ENCODE measurements around the gene PTPRA. TPM values are rescaled to one million over a fixed set of nuclear protein-coding genes. Genes with fewer than 3 reads are reported as not detected.
"Not testable (repeated sequence)": the region's sequence is repeated elsewhere in the genome, so short reads cannot be mapped to it uniquely, and the experiment has no call there.

Gene PTPRA
- total RNA-seq, 2 donors from 2014 or later: 72.1 to 76.5 TPM

DNA sequence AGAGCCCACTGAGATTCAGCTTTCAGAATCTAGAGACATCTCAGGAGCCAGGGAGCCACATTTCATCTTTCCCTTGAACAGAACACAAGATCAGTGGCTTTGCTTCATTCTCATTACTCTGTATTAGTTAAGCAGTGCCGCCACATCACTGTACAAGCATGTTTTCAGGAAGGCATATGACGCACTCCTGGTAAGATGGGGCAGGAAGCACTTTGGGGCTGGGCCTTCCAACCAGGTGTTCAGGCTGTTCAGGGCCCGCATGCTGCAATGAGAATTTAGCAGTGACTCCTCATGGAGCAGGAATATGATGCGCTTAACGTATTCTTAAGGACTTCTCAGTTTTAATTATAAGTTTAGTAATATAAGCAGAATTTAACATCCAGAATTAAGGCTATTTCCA lies 140.5 kb downstream of the PTPRA start:
- Mint-ChIP-seq H3K4me1 (peaks cover 13% of the 10 kb centered on the region), H3K4me3 (no peak overlapping the region), H3K36me3 (ENCODE audit: low read depth) (peaks cover 17% of the 10 kb centered on the region), H3K27me3 (no peaks in the 10 kb centered on the region), H3K27ac (no peak overlapping the region)
- DNase-seq (no peak), ATAC-seq (no peak)
- H3K9me3 ChIP-seq (ENCODE audit: control insufficient read depth, low read length, poor library complexity, severe bottlenecking): no peaks in the 10 kb centered on the region

DNA sequence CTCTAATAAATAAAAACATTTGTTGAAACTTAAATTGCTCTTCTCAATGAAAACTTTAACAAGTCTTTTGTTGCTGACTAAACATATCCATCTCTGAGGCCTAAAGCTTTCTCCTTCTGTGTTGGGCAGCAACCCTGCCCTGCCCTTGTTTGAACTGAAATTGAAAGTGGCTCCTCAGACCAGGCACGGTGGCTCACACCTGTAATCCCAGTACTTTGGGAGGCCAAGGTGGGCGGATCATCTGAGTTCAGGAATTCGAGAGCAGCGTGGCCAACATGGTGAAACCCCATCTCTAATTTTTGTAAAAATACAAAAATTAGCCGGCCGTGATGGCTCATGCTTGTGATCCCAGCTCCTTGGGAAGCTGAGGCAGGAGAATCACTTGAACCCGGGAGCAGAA lies 140.9 kb downstream of the PTPRA start:
- Mint-ChIP-seq H3K27me3 (no peaks in the 10 kb centered on the region), H3K4me1 (peaks cover 13% of the 10 kb centered on the region), H3K4me3 (no peak overlapping the region), H3K27ac (peak overlapping the region; percentile 69), H3K36me3 (ENCODE audit: low read depth) (peaks cover 13% of the 10 kb centered on the region)
- ATAC-seq (no peak), DNase-seq (no peak)
- no peaks in the 10 kb centered on the region for H3K9me3 ChIP-seq (ENCODE audit: control insufficient read depth, low read length, poor library complexity, severe bottlenecking)

DNA sequence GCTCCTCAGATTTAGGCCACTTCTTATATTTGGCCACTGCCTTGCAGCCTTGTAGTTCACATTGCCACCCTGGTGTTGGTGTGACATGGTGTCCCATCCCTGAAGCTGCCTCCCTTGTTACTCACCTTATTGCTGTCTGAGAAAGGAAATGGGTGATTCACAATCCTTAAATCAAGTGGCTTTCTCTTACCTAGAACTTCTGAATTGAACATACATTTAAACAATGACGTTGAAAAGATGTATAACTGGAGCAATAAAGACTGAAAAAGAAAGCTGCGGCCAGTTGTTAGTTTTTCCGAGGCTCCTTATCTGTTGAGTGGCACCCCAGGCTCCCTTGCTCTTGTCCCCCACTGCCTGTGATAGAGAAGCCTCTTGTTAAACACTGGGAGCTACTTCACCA lies 141.4 kb downstream of the PTPRA start:
- H3K36me3 Mint-ChIP-seq (ENCODE audit: low read depth): peaks cover 9% of the 10 kb centered on the region
- no peak for DNase-seq
- no peak for ATAC-seq
- no peaks in the 10 kb centered on the region for H3K27me3 Mint-ChIP-seq
- no peak overlapping the region for H3K4me3 Mint-ChIP-seq
- peak overlapping the region; percentile 69 for H3K27ac Mint-ChIP-seq
- no peaks in the 10 kb centered on the region for H3K9me3 ChIP-seq (ENCODE audit: control insufficient read depth, low read length, poor library complexity, severe bottlenecking)
- peaks cover 10% of the 10 kb centered on the region for H3K4me1 Mint-ChIP-seq

DNA sequence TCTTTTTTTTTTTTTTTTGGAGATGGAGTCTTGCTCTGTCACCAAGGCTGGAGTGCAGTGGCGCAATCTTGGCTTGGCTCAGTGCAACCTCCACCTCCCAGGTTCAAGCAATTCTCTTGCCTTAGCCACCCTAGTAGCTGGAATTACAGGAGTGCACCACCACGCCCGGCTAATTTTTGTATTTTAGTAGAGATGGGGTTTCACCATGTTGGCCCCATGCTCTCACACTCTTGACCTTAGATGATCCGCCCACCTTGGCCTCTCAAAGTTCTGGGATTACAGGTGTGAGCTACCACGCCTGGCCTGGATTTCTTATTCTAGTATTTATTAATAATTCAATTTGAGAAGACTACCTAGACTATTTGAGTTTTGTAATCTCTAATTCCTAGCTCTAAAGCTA lies 142.0 kb downstream of the PTPRA start:
- not testable (repeated sequence) for ATAC-seq; H3K4me3 Mint-ChIP-seq; H3K27me3 Mint-ChIP-seq; H3K36me3 Mint-ChIP-seq (ENCODE audit: low read depth); DNase-seq; H3K9me3 ChIP-seq (ENCODE audit: control insufficient read depth, low read length, poor library complexity, severe bottlenecking)
- Mint-ChIP-seq H3K4me1 (peaks cover 10% of the 10 kb centered on the region), H3K27ac (peak overlapping the region; percentile 69)

DNA sequence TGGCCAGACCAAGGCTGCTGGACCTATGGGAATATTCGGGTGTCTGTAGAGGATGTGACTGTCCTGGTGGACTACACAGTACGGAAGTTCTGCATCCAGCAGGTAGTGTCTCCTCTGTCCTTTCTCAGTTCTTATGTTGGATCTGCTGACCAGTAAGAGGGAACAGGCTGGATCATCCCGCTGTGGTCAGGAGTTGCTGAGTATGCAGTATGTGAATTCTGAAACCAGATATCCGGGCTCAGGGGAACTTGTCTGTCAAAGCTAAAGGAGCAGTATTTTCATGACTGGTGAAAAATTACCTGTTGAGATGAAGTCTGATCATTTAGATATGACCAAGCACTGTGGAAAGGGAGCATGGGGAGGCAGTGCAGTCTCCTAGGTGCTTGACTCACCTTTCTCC lies 148.0 kb downstream of the PTPRA start:
- peaks cover 5% of the 10 kb centered on the region for H3K4me1 Mint-ChIP-seq
- no peaks in the 10 kb centered on the region for H3K9me3 ChIP-seq (ENCODE audit: control insufficient read depth, low read length, poor library complexity, severe bottlenecking)
- H3K27me3 Mint-ChIP-seq: no peaks in the 10 kb centered on the region
- H3K27ac Mint-ChIP-seq: peak overlapping the region; percentile 59
- ATAC-seq (no peak), DNase-seq (no peak)
- H3K4me3 Mint-ChIP-seq: no peak overlapping the region
- H3K36me3 Mint-ChIP-seq (ENCODE audit: low read depth): peaks cover 14% of the 10 kb centered on the region

DNA sequence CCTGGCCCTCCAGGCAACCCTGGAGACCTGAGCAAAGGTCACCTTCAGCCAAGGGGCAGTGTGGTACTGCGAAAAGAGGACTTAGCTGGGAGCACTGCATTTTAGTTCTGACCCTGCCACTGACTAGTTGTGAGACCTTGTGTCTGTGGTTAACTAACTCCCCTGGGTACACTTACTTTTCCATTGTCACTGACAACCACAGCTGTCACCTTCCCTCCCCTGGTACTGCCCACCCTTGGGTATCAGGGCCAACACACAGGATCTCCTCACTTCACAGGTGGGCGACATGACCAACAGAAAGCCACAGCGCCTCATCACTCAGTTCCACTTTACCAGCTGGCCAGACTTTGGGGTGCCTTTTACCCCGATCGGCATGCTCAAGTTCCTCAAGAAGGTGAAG lies 148.5 kb downstream of the PTPRA start:
- H3K9me3 ChIP-seq (ENCODE audit: control insufficient read depth, low read length, poor library complexity, severe bottlenecking): no peaks in the 10 kb centered on the region
- Mint-ChIP-seq H3K27ac (peak overlapping the region; percentile 9), H3K4me1 (peaks cover 5% of the 10 kb centered on the region), H3K4me3 (no peak overlapping the region), H3K27me3 (no peaks in the 10 kb centered on the region), H3K36me3 (ENCODE audit: low read depth) (peaks cover 14% of the 10 kb centered on the region)
- DNase-seq (no peak), ATAC-seq (no peak)

DNA sequence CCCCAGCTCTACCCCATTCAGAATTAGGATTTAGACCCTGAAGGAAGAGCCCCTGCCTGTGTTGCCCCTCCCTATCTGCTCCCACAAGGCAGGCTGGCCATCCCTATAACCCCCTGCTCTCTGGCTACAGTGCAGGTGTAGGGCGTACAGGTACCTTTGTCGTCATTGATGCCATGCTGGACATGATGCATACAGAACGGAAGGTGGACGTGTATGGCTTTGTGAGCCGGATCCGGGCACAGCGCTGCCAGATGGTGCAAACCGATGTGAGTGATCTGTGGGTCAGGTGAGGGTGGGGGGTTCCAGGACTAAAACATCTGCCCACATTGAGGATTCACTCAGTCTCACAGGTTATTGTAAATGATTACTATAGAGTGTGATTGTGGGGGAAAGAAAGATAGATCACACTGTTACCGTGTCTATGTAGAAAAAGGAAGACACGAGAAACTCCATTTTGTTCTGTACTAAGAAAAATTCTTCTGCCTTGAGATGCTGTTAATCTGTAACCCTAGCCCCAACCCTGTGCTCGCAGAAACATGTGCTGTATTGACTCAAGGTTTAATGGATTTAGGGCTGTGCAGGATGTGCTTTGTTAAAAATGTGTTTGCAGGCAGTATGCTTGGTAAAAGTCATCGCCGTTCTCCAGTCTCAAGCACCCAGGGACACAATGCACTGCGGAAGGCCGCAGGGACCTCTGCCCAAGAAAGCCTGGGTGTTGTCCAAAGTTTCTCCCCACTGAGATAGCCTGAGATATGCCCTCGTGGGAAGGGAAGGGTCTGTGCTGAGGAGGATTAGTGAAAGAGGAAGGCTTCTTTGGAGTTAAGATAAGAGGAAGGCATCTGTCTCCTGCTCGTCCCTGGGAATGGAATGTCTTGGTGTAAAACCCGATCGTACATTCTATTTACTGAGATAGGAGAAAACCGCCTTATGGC lies 149.5 kb downstream of the PTPRA start:
- H3K4me1 Mint-ChIP-seq: not testable (repeated sequence)

DNA sequence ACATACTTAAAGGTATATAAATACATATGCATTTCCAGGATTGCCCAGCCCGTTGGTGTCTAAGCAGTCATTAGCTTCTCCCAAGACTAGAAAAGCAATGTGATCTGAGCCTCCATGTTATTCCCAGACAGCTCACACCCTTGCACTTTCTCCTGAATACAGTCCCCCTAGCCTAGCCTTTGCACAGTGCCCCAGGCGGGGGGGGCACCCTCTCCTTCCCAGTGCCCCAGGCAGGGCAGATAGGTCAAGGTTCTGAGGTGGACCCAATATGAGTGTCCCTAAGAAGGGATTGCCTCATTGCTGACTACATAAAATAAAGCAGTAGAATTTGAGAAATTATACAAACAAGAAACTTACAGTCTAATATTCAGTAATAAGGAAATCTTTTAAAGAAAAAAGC lies 154.7 kb downstream of the PTPRA start:
- no peaks in the 10 kb centered on the region for H3K27me3 Mint-ChIP-seq
- ATAC-seq: no peak

More for the DNA sequence above, 149.5 kb downstream of the PTPRA start:
- not testable (repeated sequence) for H3K27ac Mint-ChIP-seq; DNase-seq; H3K9me3 ChIP-seq (ENCODE audit: control insufficient read depth, low read length, poor library complexity, severe bottlenecking); H3K27me3 Mint-ChIP-seq; ATAC-seq
- Mint-ChIP-seq H3K36me3 (ENCODE audit: low read depth) (peaks cover 14% of the 10 kb centered on the region), H3K4me3 (peak overlapping the region; percentile 19)

DNA sequence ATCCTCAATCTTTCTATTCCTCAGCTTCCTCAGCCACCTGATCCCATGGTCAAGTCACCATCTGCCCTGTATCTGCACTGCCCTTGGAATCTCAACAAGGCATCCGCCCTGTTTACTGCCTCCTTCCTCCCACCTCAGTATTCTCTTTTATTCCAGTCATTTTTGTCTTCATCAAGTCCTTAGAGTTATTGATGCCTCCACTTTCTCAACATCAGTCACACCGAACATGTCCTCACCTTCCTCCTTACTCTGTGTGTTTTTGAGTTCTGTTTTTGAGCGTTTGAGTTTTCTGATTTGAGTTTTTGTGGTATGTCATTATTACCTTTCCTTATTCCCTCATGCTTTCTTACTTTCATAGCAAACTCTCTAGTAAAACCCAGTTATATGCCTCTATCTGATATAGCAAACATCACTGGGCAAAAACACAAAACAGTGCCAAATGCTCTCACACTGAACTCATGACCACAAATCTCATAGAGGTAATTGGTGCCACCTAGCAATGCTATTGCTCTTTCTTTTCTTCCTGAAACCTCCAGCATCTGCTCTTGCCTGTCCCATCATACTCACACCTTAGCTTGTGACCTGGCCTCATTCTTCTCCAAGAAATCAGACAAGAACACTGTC lies 158.4 kb downstream of the PTPRA start:
- no peak for ATAC-seq
- no peaks in the 10 kb centered on the region for H3K27me3 Mint-ChIP-seq

More for the DNA sequence above, 154.7 kb downstream of the PTPRA start:
- peaks cover 7% of the 10 kb centered on the region for H3K36me3 Mint-ChIP-seq (ENCODE audit: low read depth)
- no peaks in the 10 kb centered on the region for H3K9me3 ChIP-seq (ENCODE audit: control insufficient read depth, low read length, poor library complexity, severe bottlenecking)
- DNase-seq: no peak
- no peak overlapping the region for H3K27ac Mint-ChIP-seq
- H3K4me1 Mint-ChIP-seq: no peaks in the 10 kb centered on the region
- no peak overlapping the region for H3K4me3 Mint-ChIP-seq

DNA sequence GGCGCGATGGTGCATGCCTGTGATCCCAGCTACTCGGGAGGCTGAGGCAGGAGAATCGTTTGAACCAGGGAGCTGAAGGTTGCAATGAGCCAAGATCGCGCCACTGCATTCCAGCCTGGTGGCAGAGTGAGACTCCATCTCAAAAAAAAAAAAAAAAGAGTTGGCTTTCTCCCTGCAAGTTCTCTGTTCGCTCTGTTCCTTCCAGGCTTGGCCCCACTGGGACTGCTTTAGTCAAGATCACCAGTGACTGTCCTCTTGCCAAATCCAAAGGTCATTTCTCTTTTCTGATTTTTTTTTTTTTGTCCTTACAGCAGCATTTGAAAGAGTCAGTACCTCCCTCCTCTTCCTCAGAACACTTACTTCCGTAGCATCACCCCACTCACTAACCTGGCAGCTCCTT lies 159.3 kb downstream of the PTPRA start:
- Mint-ChIP-seq H3K27me3 (no peaks in the 10 kb centered on the region), H3K4me3 (no peak overlapping the region), H3K4me1 (peaks cover 2% of the 10 kb centered on the region), H3K36me3 (ENCODE audit: low read depth) (peaks cover 13% of the 10 kb centered on the region), H3K27ac (no peak overlapping the region)
- DNase-seq (no peak), ATAC-seq (no peak)
- no peaks in the 10 kb centered on the region for H3K9me3 ChIP-seq (ENCODE audit: control insufficient read depth, low read length, poor library complexity, severe bottlenecking)

More for the DNA sequence above, 158.4 kb downstream of the PTPRA start:
- Mint-ChIP-seq H3K4me3 (no peak overlapping the region), H3K36me3 (ENCODE audit: low read depth) (peaks cover 16% of the 10 kb centered on the region), H3K27ac (no peak overlapping the region), H3K4me1 (peaks cover 2% of the 10 kb centered on the region)
- H3K9me3 ChIP-seq (ENCODE audit: control insufficient read depth, low read length, poor library complexity, severe bottlenecking): no peaks in the 10 kb centered on the region
- no peak for DNase-seq

DNA sequence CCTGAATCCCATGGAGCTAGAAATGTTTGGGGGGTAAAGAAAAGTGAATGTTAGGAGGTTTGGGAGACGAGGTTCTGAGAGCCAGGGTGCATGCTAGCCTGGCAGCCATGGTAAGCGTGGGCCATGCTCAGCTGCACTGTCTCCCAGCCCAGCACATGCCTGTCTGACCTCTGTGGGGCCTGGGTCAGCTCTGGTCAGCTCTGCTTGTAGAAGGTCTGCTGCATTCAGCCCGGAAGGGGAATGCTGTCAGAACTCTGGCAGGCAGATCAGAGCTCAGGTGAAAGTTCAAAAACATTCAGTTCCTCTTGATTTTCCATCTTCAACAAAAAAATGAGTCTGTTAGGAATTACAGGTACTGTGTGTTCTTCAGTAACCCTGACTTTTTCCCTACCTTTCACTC lies 164.4 kb downstream of the PTPRA start:
- no peak for DNase-seq
- H3K4me1 Mint-ChIP-seq: peaks cover 12% of the 10 kb centered on the region
- no peak overlapping the region for H3K27ac Mint-ChIP-seq
- ATAC-seq: no peak
- peaks cover 19% of the 10 kb centered on the region for H3K36me3 Mint-ChIP-seq (ENCODE audit: low read depth)
- no peaks in the 10 kb centered on the region for H3K9me3 ChIP-seq (ENCODE audit: control insufficient read depth, low read length, poor library complexity, severe bottlenecking)
- H3K4me3 Mint-ChIP-seq: no peak overlapping the region
- no peaks in the 10 kb centered on the region for H3K27me3 Mint-ChIP-seq

DNA sequence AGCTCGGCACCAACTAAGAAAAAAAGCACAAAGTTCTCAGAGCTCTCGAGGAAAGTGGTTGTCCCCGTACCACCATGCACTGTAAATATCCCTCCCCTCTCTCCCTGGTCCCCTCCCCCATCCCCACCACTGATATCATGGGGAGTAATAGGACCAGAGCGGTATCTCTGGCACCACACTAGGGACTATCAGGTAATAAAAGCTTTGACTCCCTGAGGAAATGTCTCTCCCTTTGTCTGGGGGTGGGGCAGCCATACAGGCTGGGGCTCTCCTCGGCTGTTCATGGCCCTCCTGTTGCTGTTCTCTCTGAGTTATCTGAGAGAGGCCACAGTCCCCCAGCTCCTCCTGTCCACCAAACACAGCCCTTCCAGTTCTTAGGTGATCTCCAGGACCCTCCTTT lies 165.2 kb downstream of the PTPRA start:
- H3K36me3 Mint-ChIP-seq (ENCODE audit: low read depth): peaks cover 19% of the 10 kb centered on the region

DNA sequence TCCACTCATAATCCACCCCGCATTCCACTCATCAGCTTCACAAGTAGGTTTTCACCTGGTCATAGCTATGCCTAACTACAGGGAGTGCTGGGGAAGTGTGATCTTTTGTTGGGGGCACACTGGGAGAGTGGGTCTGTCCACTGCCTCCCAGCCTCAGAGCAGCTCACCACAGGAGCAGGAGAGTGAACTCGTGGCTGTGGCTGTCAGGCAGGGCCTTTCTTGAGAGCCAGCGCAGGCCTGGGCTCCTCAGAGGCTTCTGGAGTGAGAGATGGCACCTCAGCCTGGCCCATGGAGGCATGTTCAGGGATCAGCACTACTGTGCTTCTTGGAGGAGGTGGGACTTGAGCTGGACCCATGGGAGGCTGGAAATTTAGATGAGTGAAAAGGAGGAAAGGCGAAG lies 166.1 kb downstream of the PTPRA start:
- Mint-ChIP-seq H3K27ac (peak overlapping the region; percentile 74), H3K4me3 (no peak overlapping the region), H3K36me3 (ENCODE audit: low read depth) (peaks cover 19% of the 10 kb centered on the region), H3K27me3 (no peaks in the 10 kb centered on the region), H3K4me1 (peaks cover 16% of the 10 kb centered on the region)
- no peak for ATAC-seq
- no peak for DNase-seq
- H3K9me3 ChIP-seq (ENCODE audit: control insufficient read depth, low read length, poor library complexity, severe bottlenecking): no peaks in the 10 kb centered on the region

More for the DNA sequence above, 165.2 kb downstream of the PTPRA start:
- DNase-seq (no peak), ATAC-seq (no peak)
- H3K4me3 Mint-ChIP-seq: no peak overlapping the region
- no peaks in the 10 kb centered on the region for H3K27me3 Mint-ChIP-seq
- peaks cover 12% of the 10 kb centered on the region for H3K4me1 Mint-ChIP-seq
- no peaks in the 10 kb centered on the region for H3K9me3 ChIP-seq (ENCODE audit: control insufficient read depth, low read length, poor library complexity, severe bottlenecking)
- H3K27ac Mint-ChIP-seq: peak overlapping the region; percentile 74

Data from T-helper 17 cell (primary cell).